ENCODE data around the gene GPBP1.
"Not testable (repeated sequence)": the region's sequence is repeated elsewhere in the genome, so short reads cannot be mapped to it uniquely, and the experiment has no call there.

GPBP1 gene

DNA sequence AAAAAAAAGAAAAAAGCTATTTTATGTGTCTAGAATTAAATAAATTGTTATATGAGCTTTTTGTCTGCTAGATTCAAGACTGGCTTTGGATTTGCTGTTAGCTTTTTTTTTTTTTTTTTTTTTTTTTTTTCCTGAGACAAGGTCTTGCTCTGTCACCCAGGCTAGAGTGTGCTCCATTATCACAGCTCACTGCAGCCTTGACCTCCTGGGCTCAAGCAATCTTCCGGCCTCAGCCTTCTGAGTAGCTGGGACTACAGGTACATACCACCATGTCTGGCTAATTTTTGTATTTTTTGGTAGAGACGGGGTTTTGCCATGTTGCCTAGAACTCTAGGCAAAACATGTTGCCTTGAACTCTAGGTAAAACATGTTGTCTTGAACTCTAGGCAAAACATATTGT is 16.7 kb downstream of the GPBP1 start:
- TF ChIP-seq, protein P1, sequence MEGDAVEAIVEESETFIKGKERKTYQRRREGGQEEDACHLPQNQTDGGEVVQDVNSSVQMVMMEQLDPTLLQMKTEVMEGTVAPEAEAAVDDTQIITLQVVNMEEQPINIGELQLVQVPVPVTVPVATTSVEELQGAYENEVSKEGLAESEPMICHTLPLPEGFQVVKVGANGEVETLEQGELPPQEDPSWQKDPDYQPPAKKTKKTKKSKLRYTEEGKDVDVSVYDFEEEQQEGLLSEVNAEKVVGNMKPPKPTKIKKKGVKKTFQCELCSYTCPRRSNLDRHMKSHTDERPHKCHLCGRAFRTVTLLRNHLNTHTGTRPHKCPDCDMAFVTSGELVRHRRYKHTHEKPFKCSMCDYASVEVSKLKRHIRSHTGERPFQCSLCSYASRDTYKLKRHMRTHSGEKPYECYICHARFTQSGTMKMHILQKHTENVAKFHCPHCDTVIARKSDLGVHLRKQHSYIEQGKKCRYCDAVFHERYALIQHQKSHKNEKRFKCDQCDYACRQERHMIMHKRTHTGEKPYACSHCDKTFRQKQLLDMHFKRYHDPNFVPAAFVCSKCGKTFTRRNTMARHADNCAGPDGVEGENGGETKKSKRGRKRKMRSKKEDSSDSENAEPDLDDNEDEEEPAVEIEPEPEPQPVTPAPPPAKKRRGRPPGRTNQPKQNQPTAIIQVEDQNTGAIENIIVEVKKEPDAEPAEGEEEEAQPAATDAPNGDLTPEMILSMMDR (IDR thresholded peaks at IDR 0.05; ENCODE audit: low read depth, low read length): no peak
- no peak overlapping the region for H3K4me3 ChIP-seq (ENCODE audit: low read depth, low read length)

- no peak overlapping the region for H3K4me3 ChIP-seq (ENCODE audit: low read depth, low read length)
- TF ChIP-seq, protein P1 (IDR thresholded peaks at IDR 0.05; ENCODE audit: low read depth, low read length): no peak
These were observed 17.3 kb downstream of the GPBP1 start for GRCh38 chr5:57191163-57191562.

GRCh38 chr5:57191986-57192385 is 18.1 kb downstream of the GPBP1 start:
- no peak overlapping the region for H3K4me3 ChIP-seq (ENCODE audit: low read depth, low read length)
- TF ChIP-seq, protein P1 (IDR thresholded peaks at IDR 0.05; ENCODE audit: low read depth, low read length): no peak

GRCh38 chr5:57192832-57193231 is 19.0 kb downstream of the GPBP1 start:
- H3K4me3 ChIP-seq (ENCODE audit: low read depth, low read length): not testable (repeated sequence)

- TF ChIP-seq, protein P1 (IDR thresholded peaks at IDR 0.05; ENCODE audit: low read depth, low read length): no peak
- H3K4me3 ChIP-seq (ENCODE audit: low read depth, low read length): no peak overlapping the region
These were observed 20.0 kb downstream of the GPBP1 start for GRCh38 chr5:57193757-57194413.

- TF ChIP-seq, protein P1 (IDR thresholded peaks at IDR 0.05; ENCODE audit: low read depth, low read length): no peak
- H3K4me3 ChIP-seq (ENCODE audit: low read depth, low read length): no peak overlapping the region
These were observed 20.8 kb downstream of the GPBP1 start for GRCh38 chr5:57194653-57195052.

GRCh38 chr5:57195060-57195459 is 21.2 kb downstream of the GPBP1 start:
- TF ChIP-seq, protein P1 (IDR thresholded peaks at IDR 0.05; ENCODE audit: low read depth, low read length): no peak
- no peak overlapping the region for H3K4me3 ChIP-seq (ENCODE audit: low read depth, low read length)

DNA sequence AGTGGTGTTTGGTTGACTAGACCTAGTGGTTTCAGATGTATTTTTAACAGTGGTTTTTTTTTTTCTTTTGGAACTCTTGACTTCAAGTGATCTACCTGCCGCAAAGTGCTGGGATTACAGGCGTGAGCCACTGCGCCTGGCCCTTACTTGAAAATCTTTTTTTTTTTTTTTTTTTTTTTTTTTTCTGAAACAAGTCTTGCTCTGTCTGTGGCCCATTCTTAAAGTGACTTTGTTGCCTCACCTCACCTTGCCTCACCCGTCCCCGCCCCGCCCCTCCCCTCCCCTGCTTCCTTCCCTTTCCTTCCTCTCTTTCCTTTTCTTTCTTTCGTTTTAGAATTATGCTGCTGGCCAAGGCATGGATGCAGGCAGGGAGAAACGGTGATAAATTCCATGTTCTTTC is 26.0 kb downstream of the GPBP1 start:
- TF ChIP-seq, protein P1 (IDR thresholded peaks at IDR 0.05; ENCODE audit: low read depth, low read length): no peak
- no peak overlapping the region for H3K4me3 ChIP-seq (ENCODE audit: low read depth, low read length)

All from WI38 (cell line).